ENCODE data around the gene TNFRSF1B. TPM values are rescaled to one million over a fixed set of nuclear protein-coding genes. Genes with fewer than 3 reads are reported as not detected.
A peak's percentile ranks its signal among the peaks of the same experiment; 100 is the strongest.
"Not testable (repeated sequence)": the region's sequence is repeated elsewhere in the genome, so short reads cannot be mapped to it uniquely, and the experiment has no call there.

Gene TNFRSF1B
- total RNA-seq, 1 donor from 2014 or later = 2.0 TPM

- DNase-seq (ENCODE audit: low spot score in 2 of 2) = no peak
Measured at GRCh38 chr1:12208271-12208670, 41.5 kb downstream of the TNFRSF1B start.

GRCh38 chr1:12208764-12209494 is 42.1 kb downstream of the TNFRSF1B start:
- DNase-seq (ENCODE audit: low spot score in 2 of 2) = peak; percentile 69 to 89
- no peak for FAIRE-seq

More at GRCh38 chr1:12208271-12208670, 41.5 kb downstream of the TNFRSF1B start:
- no peak for FAIRE-seq

- FAIRE-seq (no peak), DNase-seq (ENCODE audit: low spot score in 2 of 2) (no peak)
Measured at GRCh38 chr1:12209495-12209832, 42.7 kb downstream of the TNFRSF1B start.

- DNase-seq (ENCODE audit: low spot score in 2 of 2) (no peak), FAIRE-seq (no peak)
Measured at GRCh38 chr1:12215118-12215961, 48.5 kb downstream of the TNFRSF1B start.

- no peak for FAIRE-seq
- no peak for DNase-seq (ENCODE audit: low spot score in 2 of 2)
Measured at GRCh38 chr1:12219800-12220199, 53.0 kb downstream of the TNFRSF1B start.

GRCh38 chr1:12220890-12221289 is 54.1 kb downstream of the TNFRSF1B start:
- DNase-seq (ENCODE audit: low spot score in 2 of 2) = no peak
- FAIRE-seq = no peak

- not testable (repeated sequence) for FAIRE-seq
Measured at GRCh38 chr1:12222700-12223099, 55.9 kb downstream of the TNFRSF1B start.

GRCh38 chr1:12224092-12224491 is 57.3 kb downstream of the TNFRSF1B start:
- DNase-seq (ENCODE audit: low spot score in 2 of 2); FAIRE-seq: not testable (repeated sequence)

More at GRCh38 chr1:12222700-12223099, 55.9 kb downstream of the TNFRSF1B start:
- not testable (repeated sequence) for DNase-seq (ENCODE audit: low spot score in 2 of 2)

- DNase-seq (ENCODE audit: low spot score in 2 of 2) = no peak
Measured at GRCh38 chr1:12228979-12229378, 62.2 kb downstream of the TNFRSF1B start.

GRCh38 chr1:12229386-12229834 is 62.6 kb downstream of the TNFRSF1B start:
- FAIRE-seq (no peak), DNase-seq (ENCODE audit: low spot score in 2 of 2) (no peak)

More at GRCh38 chr1:12228979-12229378, 62.2 kb downstream of the TNFRSF1B start:
- no peak for FAIRE-seq

GRCh38 chr1:12229835-12230548 is 63.2 kb downstream of the TNFRSF1B start, which contains the start of gene VPS13D:
VPS13D (plus strand) TSS chr1:12230030; CDS start chr1:12234267, 4,237 bp downstream.
- FAIRE-seq (no peak), DNase-seq (ENCODE audit: low spot score in 2 of 2) (peak; percentile 83 to 92)

- DNase-seq (ENCODE audit: low spot score in 2 of 2) (peak in 1 of 2 donors; percentile 60), FAIRE-seq (no peak)
Measured at GRCh38 chr1:12230549-12231275, 63.9 kb downstream of the TNFRSF1B start.

- FAIRE-seq = no peak
Measured at GRCh38 chr1:12231276-12231595, 64.4 kb downstream of the TNFRSF1B start.

GRCh38 chr1:12232221-12232620 is 65.4 kb downstream of the TNFRSF1B start:
- FAIRE-seq (no peak), DNase-seq (ENCODE audit: low spot score in 2 of 2) (no peak)

More at GRCh38 chr1:12231276-12231595, 64.4 kb downstream of the TNFRSF1B start:
- no peak for DNase-seq (ENCODE audit: low spot score in 2 of 2)

- DNase-seq (ENCODE audit: low spot score in 2 of 2) = no peak
- FAIRE-seq = no peak
Measured at GRCh38 chr1:12244078-12244477, 77.3 kb downstream of the TNFRSF1B start.

GRCh38 chr1:12244585-12244984 is 77.8 kb downstream of the TNFRSF1B start:
- no peak for FAIRE-seq

GRCh38 chr1:12245116-12245515 is 78.3 kb downstream of the TNFRSF1B start:
- DNase-seq (ENCODE audit: low spot score in 2 of 2) = no peak
- FAIRE-seq = no peak

More at GRCh38 chr1:12244585-12244984, 77.8 kb downstream of the TNFRSF1B start:
- no peak for DNase-seq (ENCODE audit: low spot score in 2 of 2)

GRCh38 chr1:12245733-12246132 is 78.9 kb downstream of the TNFRSF1B start:
- FAIRE-seq (no peak), DNase-seq (ENCODE audit: low spot score in 2 of 2) (no peak)

GRCh38 chr1:12246584-12246983 is 79.8 kb downstream of the TNFRSF1B start:
- no peak for FAIRE-seq

GRCh38 chr1:12249181-12249580 is 82.4 kb downstream of the TNFRSF1B start:
- FAIRE-seq = no peak
- DNase-seq (ENCODE audit: low spot score in 2 of 2) = no peak

More at GRCh38 chr1:12246584-12246983, 79.8 kb downstream of the TNFRSF1B start:
- DNase-seq (ENCODE audit: low spot score in 2 of 2) = no peak
